Endothelial cell of umbilical vein (primary cell): ENCODE results near the gene NAA60. TPM values are rescaled to one million over a fixed set of nuclear protein-coding genes. Genes with fewer than 3 reads are reported as not detected.

Experiments
- BruUV-seq: library from RNA; stranded (reverse); fragments of 400-500 nt; replicated peaks from 2 replicates; lab custom pipeline; 2021; lab: Mats Ljungman, UMichigan
- CTCF ChIA-PET: fragments of 300-600, 350-600 bp; sonication (Branson Sonifier 250); formaldehyde crosslinking; loops from one replicate; lab custom pipeline; 2021; ENCODE audit warnings: antibody characterized with exemption, inconsistent platforms; lab: Charles Lee
- POLR2A ChIA-PET: fragments of 300-600, 350-600 bp; sonication (Branson Sonifier 250); formaldehyde crosslinking; loops from one replicate; lab custom pipeline; 2021; ENCODE audit warnings: antibody characterized with exemption, inconsistent platforms; lab: Charles Lee
- DNase-seq: peaks from one replicate; pipeline ENCODE4 v3.0.0-alpha.2; 2011; ENCODE audit warnings: low read depth, low spot score
- FAIRE-seq: peaks from 2 replicates; lab custom pipeline; 2011; peaks lifted over from hg19 to GRCh38; lab: Jason Lieb, UNC
- H2AFZ ChIP-seq: 2 replicates; pipeline ENCODE4 v1.6.0; 2012; ENCODE audit warnings: low read depth, low read length, control low read depth, inconsistent platforms
- H3K27ac ChIP-seq: 2 replicates; pipeline ENCODE4 v1.5.1; 2011; ENCODE audit warnings: low read depth, mild to moderate bottlenecking, control low read depth, low read length, moderate library complexity; ENCODE audit not compliant: insufficient read depth
- H3K27me3 ChIP-seq, 2 experiments: 2 replicates each; pipeline versions ENCODE4 v1.6.0 to v1.6.1; 2011; ENCODE audit warnings: low read length in 2 of 2, mixed read lengths in 1 of 2; ENCODE audit not compliant: control insufficient read depth in 2 of 2, insufficient read depth in 2 of 2
- H3K36me3 ChIP-seq, 2 experiments: 2 replicates in 1 of 2; 3 replicates in 1 of 2; pipeline ENCODE4 v1.5.1; 2011; ENCODE audit warnings: low read length in 2 of 2, mild to moderate bottlenecking in 1 of 2, moderate library complexity in 1 of 2; ENCODE audit not compliant: control insufficient read depth in 2 of 2, insufficient read depth in 2 of 2; ENCODE audit errors: extremely low read depth in 1 of 2
- H3K4me1 ChIP-seq: 3 replicates; pipeline ENCODE4 v1.5.1; 2011; ENCODE audit warnings: mild to moderate bottlenecking, low read length; ENCODE audit not compliant: control insufficient read depth, insufficient read depth; ENCODE audit errors: extremely low read depth
- H3K4me2 ChIP-seq: 2 replicates; pipeline ENCODE4 v1.6.1; 2011; ENCODE audit warnings: low read length, control low read depth, mixed read lengths; ENCODE audit not compliant: insufficient read depth
- H3K4me3 ChIP-seq, 3 experiments: fragments of 200-600 bp in 1 of 3; sonication (generic), shearing (Covaris generic) in 1 of 3; replicated peaks in 1 of 3; 2 replicates each; pipeline ENCODE4 v1.5.1; 2011 to 2016; ENCODE audit warnings: control low read depth in 3 of 3, low read length in 3 of 3, mild to moderate bottlenecking in 2 of 3, inconsistent platforms in 1 of 3, low read depth in 1 of 3, moderate library complexity in 1 of 3; ENCODE audit not compliant: insufficient read depth in 1 of 3
- H3K79me2 ChIP-seq: 2 replicates; pipeline ENCODE4 v1.6.0; 2012; ENCODE audit warnings: low read length, inconsistent platforms; ENCODE audit not compliant: control insufficient read depth, insufficient read depth
- H3K9ac ChIP-seq: replicated peaks from 2 replicates; pipeline ENCODE3; 2011; ENCODE audit warnings: low read length, control low read depth; ENCODE audit not compliant: insufficient read depth; ENCODE audit errors: extremely low read depth
- H3K9me1 ChIP-seq: replicated peaks from 3 replicates; pipeline ENCODE4 v1.6.0; 2011; ENCODE audit warnings: mild to moderate bottlenecking, low read length; ENCODE audit not compliant: control insufficient read depth, insufficient read depth; ENCODE audit errors: extremely low read depth
- H3K9me3 ChIP-seq: replicated peaks from 2 replicates; pipeline ENCODE4 v1.5.1; 2012; ENCODE audit warnings: low read length, inconsistent platforms; ENCODE audit not compliant: control insufficient read depth, insufficient read depth
- H4K20me1 ChIP-seq: replicated peaks from 2 replicates; pipeline ENCODE3; 2011; ENCODE audit warnings: mild to moderate bottlenecking, low read length; ENCODE audit not compliant: control insufficient read depth, insufficient read depth; ENCODE audit errors: extremely low read depth
- EZH2 ChIP-seq: IDR thresholded peaks from 2 replicates; pipeline ENCODE4 v1.6.1; 2012; ENCODE audit warnings: borderline replicate concordance, low read depth, mild to moderate bottlenecking, moderate library complexity, low read length, inconsistent platforms; ENCODE audit not compliant: severe bottlenecking
- FOS ChIP-seq: IDR thresholded peaks from 2 replicates; pipeline ENCODE4 v1.6.1; 2011; ENCODE audit warnings: mild to moderate bottlenecking, low read length, moderate library complexity, borderline replicate concordance; ENCODE audit not compliant: insufficient read depth
- GATA2 ChIP-seq: IDR thresholded peaks from 2 replicates; pipeline ENCODE4 v1.7.0; 2011; ENCODE audit warnings: low read depth, mild to moderate bottlenecking, moderate library complexity, mixed read lengths, low read length; ENCODE audit not compliant: insufficient read length, insufficient read depth
- JUN ChIP-seq: IDR thresholded peaks from 2 replicates; pipeline ENCODE4 v1.6.1; 2011; ENCODE audit warnings: borderline replicate concordance, low read depth; ENCODE audit not compliant: insufficient read length, insufficient read depth
- MYC ChIP-seq: IDR thresholded peaks from one replicate; pipeline ENCODE4 v1.6.1; 2011; ENCODE audit warnings: mild to moderate bottlenecking, low read depth, low read length
- POLR2A ChIP-seq: IDR thresholded peaks from 2 replicates; pipeline ENCODE4 v1.6.1; 2012; ENCODE audit warnings: low read depth, mild to moderate bottlenecking, control low read depth, low read length
- POLR2AphosphoS5 ChIP-seq: IDR thresholded peaks from 2 replicates; pipeline ENCODE4 v1.6.1; 2012; ENCODE audit warnings: low read depth, mild to moderate bottlenecking, control low read depth, low read length, moderate library complexity; ENCODE audit not compliant: insufficient read depth
- dilution Hi-C: fragments of 300-500 bp; cut with MboI; formaldehyde crosslinking; loops from one replicate; pipeline ENCODE4 v1.15.0; 2019; ENCODE audit warnings: low sequenced_read_pairs; ENCODE audit not compliant: extremely low pct_ligation_motif_present
- intact Hi-C: fragments of 100-400 bp; cut with micrococcal nuclease; formaldehyde crosslinking; loops from one replicate; pipeline ENCODE4 v1.10.0; 2022
- polyA plus RNA-seq, 4 experiments: library from polyadenylated mRNA; depleted of rRNA in 3 of 4; stranded (reverse) in 3 of 4; unstranded in 1 of 4; fragments of >200 nt; gene quantifications; 2 replicates each; pipeline versions ENCODE4 v1.2.1 to v1.2.3, GENCODE V29; 2011 to 2012; ENCODE audit warnings: missing spikeins in 1 of 4
- total RNA-seq: library from RNA; stranded (reverse); gene quantifications from 2 replicates; pipeline ENCODE4 v1.2.3, GENCODE V29; 2021
- TF ChIP-seq, protein P1 (sequence below): IDR thresholded peaks from 2 replicates; pipeline ENCODE4 v1.6.1; 2011; ENCODE audit not compliant: insufficient read depth, insufficient read length
- TF ChIP-seq, protein P2 (sequence below), 2 donors: IDR thresholded peaks; 1 replicate in 1 of 2; 2 replicates in 1 of 2; pipeline ENCODE4 v1.5.1; 2011; ENCODE audit warnings: low read length in 2 of 2, mild to moderate bottlenecking in 2 of 2, moderate library complexity in 2 of 2, control low read depth in 1 of 2, inconsistent platforms in 1 of 2, low read depth in 1 of 2; ENCODE audit not compliant: insufficient read depth in 1 of 2; ENCODE audit errors: extremely low read depth in 1 of 2

Gene NAA60
- total and polyA plus RNA-seq, 2 donors (not counting 3 experiments of a cell fraction or from before 2014, with no cell fraction given) = 22.1 to 42.9 TPM

DNA sequence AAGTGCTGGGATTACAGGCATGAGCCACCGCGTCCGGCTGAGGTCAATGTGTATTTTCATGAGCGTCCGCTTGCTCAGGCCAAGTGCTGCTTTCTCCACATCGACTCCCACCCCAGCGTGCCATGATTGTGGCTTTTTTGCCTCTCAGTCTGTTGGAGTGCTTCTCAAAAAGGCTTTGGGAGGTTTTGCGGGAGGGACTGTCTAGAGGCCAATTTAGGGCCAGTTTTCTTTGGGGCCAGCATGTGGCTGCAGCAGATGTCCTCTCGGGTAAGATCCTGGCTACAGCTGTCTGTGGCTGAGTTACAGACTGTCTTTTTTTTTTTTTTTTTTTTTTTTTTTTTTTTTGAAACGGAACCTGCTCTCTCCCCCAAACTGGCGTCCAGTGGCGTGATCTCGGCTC, 45.3 kb downstream of the NAA60 start:
- ChIA-PET POLR2A (no interaction called here), CTCF (no interaction called here)
- BruUV-seq = no TSS peak
- Histone ChIP-seq H3K27ac (no peak overlapping the region), H3K4me1 (no peaks in the 10 kb centered on the region), H4K20me1 (no peaks in the 10 kb centered on the region), H3K4me2 (no peak overlapping the region), H3K79me2 (no peaks in the 10 kb centered on the region), H3K9me1 (no peaks in the 10 kb centered on the region), H3K9ac (no peak overlapping the region), H3K36me3 (peaks cover 0 to 26% of the 10 kb centered on the region in 2 experiments), H3K27me3 (no peaks in the 10 kb centered on the region), H3K9me3 (no peaks in the 10 kb centered on the region), H3K4me3 (no peak overlapping the region), H2AFZ (no peak overlapping the region)
- TF ChIP-seq, protein P1, sequence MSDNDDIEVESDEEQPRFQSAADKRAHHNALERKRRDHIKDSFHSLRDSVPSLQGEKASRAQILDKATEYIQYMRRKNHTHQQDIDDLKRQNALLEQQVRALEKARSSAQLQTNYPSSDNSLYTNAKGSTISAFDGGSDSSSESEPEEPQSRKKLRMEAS = no peak
- TF ChIP-seq, protein P2, sequence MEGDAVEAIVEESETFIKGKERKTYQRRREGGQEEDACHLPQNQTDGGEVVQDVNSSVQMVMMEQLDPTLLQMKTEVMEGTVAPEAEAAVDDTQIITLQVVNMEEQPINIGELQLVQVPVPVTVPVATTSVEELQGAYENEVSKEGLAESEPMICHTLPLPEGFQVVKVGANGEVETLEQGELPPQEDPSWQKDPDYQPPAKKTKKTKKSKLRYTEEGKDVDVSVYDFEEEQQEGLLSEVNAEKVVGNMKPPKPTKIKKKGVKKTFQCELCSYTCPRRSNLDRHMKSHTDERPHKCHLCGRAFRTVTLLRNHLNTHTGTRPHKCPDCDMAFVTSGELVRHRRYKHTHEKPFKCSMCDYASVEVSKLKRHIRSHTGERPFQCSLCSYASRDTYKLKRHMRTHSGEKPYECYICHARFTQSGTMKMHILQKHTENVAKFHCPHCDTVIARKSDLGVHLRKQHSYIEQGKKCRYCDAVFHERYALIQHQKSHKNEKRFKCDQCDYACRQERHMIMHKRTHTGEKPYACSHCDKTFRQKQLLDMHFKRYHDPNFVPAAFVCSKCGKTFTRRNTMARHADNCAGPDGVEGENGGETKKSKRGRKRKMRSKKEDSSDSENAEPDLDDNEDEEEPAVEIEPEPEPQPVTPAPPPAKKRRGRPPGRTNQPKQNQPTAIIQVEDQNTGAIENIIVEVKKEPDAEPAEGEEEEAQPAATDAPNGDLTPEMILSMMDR (IDR thresholded peaks at IDR 0.05; ENCODE audit: extremely low read depth in 1 of 2, insufficient read depth in 1 of 2, low read depth in 1 of 2, low read length in 2 of 2) = no peak
- TF ChIP-seq POLR2AphosphoS5 (no peak), FOS (no peak), GATA2 (no peak), MYC (no peak), POLR2A (no peak), EZH2 (no peak), JUN (no peak)
- FAIRE-seq (no peak), DNase-seq (no peak)
- intact Hi-C loops = no loop called here
- dilution Hi-C loops = no loop called here
